ENCODE results near the gene SH3BGRL. TPM values are rescaled to one million over a fixed set of nuclear protein-coding genes. Genes with fewer than 3 reads are reported as not detected.

SH3BGRL gene
- total and polyA plus RNA-seq, 7 donors: 10.0 to 17.1 (median 11.0) TPM

- H3K4me1 ChIP-seq: no peaks in the 10 kb centered on the region
- intact Hi-C loops (cut with DNase I): no loop called here
- 61 to 83% (median 66%) methylated on average over 3 of the region's 3 CpGs for WGBS, 3 donors
Observed at GRCh38 chrX:81259714-81260395, 58.0 kb downstream of the SH3BGRL start.

GRCh38 chrX:81261576-81261975 lies 59.7 kb downstream of the SH3BGRL start:
- Histone ChIP-seq H3K36me3 (ENCODE audit: insufficient read depth in 1 of 2, low read depth in 1 of 2) (no peaks in the 10 kb centered on the region), H3K4me1 (no peaks in the 10 kb centered on the region), H3K4me3 (no peak overlapping the region), H3K27me3 (ENCODE audit: insufficient read depth in 3 of 3, low read length in 2 of 3) (peaks cover 0 to 3% (median 0%) of the 10 kb centered on the region in 3 donors), H3K9me3 (no peaks in the 10 kb centered on the region), H3K27ac (no peak overlapping the region)
- intact Hi-C loops (cut with DNase I): no loop called here
- no peak for ATAC-seq
- TF ChIP-seq, protein P1, sequence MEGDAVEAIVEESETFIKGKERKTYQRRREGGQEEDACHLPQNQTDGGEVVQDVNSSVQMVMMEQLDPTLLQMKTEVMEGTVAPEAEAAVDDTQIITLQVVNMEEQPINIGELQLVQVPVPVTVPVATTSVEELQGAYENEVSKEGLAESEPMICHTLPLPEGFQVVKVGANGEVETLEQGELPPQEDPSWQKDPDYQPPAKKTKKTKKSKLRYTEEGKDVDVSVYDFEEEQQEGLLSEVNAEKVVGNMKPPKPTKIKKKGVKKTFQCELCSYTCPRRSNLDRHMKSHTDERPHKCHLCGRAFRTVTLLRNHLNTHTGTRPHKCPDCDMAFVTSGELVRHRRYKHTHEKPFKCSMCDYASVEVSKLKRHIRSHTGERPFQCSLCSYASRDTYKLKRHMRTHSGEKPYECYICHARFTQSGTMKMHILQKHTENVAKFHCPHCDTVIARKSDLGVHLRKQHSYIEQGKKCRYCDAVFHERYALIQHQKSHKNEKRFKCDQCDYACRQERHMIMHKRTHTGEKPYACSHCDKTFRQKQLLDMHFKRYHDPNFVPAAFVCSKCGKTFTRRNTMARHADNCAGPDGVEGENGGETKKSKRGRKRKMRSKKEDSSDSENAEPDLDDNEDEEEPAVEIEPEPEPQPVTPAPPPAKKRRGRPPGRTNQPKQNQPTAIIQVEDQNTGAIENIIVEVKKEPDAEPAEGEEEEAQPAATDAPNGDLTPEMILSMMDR (IDR thresholded peaks at IDR 0.05): no peak
- DNase-seq: no peak
- 45 to 52% (median 47%) methylated on average over 2 of the region's 2 CpGs for WGBS, 3 donors

More at GRCh38 chrX:81259714-81260395, 58.0 kb downstream of the SH3BGRL start:
- Histone ChIP-seq H3K9me3 (no peaks in the 10 kb centered on the region), H3K4me3 (no peak overlapping the region), H3K27ac (no peak overlapping the region), H3K36me3 (ENCODE audit: insufficient read depth in 1 of 2, low read depth in 1 of 2) (no peaks in the 10 kb centered on the region), H3K27me3 (ENCODE audit: insufficient read depth in 3 of 3, low read length in 2 of 3) (peaks cover 0 to 3% (median 0%) of the 10 kb centered on the region in 3 donors)
- DNase-seq (no peak), ATAC-seq (no peak)
- TF ChIP-seq, protein P1 (IDR thresholded peaks at IDR 0.05): no peak

DNA sequence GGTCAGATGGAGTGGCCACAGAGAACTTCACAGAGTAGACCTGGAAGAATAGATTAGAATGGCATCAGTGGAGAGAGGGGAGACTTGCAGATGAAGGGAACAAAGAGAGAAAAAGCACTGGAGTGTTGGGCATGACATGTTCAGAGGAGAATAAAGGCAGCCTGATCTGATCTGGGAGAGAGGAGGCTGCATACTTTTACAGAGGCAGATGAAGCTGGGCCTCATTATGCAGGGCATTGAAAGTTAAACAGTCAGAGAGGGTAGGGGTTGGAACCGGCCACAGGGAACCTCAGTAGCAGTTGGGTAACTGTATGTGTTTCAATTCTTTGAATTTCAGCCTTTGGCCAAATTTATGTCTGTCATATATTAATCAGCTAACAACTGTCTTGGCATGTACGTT lies 61.2 kb downstream of the SH3BGRL start:
- 31 to 64% (median 57%) methylated on average over 2 of the region's 2 CpGs for WGBS, 3 donors
- H3K4me1 ChIP-seq: no peaks in the 10 kb centered on the region
- intact Hi-C loops (cut with DNase I): no loop called here
- no peaks in the 10 kb centered on the region for H3K9me3 ChIP-seq
- no peaks in the 10 kb centered on the region for H3K27me3 ChIP-seq (ENCODE audit: insufficient read depth in 3 of 3, low read length in 2 of 3)
- DNase-seq (no peak), ATAC-seq (no peak)
- H3K27ac ChIP-seq: no peak overlapping the region
- no peaks in the 10 kb centered on the region for H3K36me3 ChIP-seq (ENCODE audit: insufficient read depth in 1 of 2, low read depth in 1 of 2)
- no peak overlapping the region for H3K4me3 ChIP-seq
- TF ChIP-seq, protein P1 (IDR thresholded peaks at IDR 0.05): no peak

DNA sequence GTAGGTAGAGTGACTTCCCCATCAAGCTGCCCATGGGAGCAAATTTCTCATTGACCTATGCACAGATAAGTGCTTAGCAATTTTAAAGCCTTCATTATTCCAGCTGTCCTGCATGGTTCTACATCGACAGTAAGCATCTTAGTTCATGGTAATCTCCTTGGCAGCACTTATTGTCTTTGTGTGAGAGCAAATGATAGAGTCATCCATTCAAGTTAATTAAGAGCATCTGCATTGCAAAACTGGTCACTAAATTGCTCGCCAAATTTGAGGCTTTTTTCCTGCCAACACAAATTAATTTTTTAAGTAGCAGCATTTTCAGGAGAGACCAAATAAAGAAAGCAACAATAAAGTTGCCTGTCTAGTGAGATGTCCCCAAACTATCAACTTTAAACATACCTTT lies 76.7 kb downstream of the SH3BGRL start:
- Histone ChIP-seq H3K27ac (no peak overlapping the region), H3K36me3 (ENCODE audit: insufficient read depth in 1 of 2, low read depth in 1 of 2) (no peaks in the 10 kb centered on the region), H3K9me3 (no peaks in the 10 kb centered on the region), H3K4me1 (no peaks in the 10 kb centered on the region), H3K27me3 (ENCODE audit: insufficient read depth in 3 of 3, low read length in 2 of 3) (no peaks in the 10 kb centered on the region), H3K4me3 (no peak overlapping the region)
- TF ChIP-seq, protein P1 (IDR thresholded peaks at IDR 0.05): no peak
- WGBS, 3 donors: 40 to 63% (median 49%) methylated on average over 2 of the region's 2 CpGs
- DNase-seq (no peak), ATAC-seq (no peak)
- intact Hi-C loops (cut with DNase I): no loop called here

- no peak overlapping the region for H3K27ac ChIP-seq
- intact Hi-C loops (cut with DNase I): no loop called here
- H3K4me1 ChIP-seq: no peaks in the 10 kb centered on the region
- no peaks in the 10 kb centered on the region for H3K9me3 ChIP-seq
- no peaks in the 10 kb centered on the region for H3K36me3 ChIP-seq (ENCODE audit: insufficient read depth in 1 of 2, low read depth in 1 of 2)
- H3K27me3 ChIP-seq (ENCODE audit: insufficient read depth in 3 of 3, low read length in 2 of 3): no peaks in the 10 kb centered on the region
- no peak overlapping the region for H3K4me3 ChIP-seq
- ATAC-seq (no peak), DNase-seq (no peak)
- 61 to 99% (median 95%) methylated on average over 7 to 8 of the region's 8 CpGs for WGBS, 3 donors
- TF ChIP-seq, protein P1 (IDR thresholded peaks at IDR 0.05): no peak
Observed at GRCh38 chrX:81280148-81280547, 78.2 kb downstream of the SH3BGRL start.

Data from psoas muscle (tissue), 8 donors.